Activated naive CD4-positive, alpha-beta T cell treated with anti-CD3 and anti-CD28 coated beads, Interleukin-2, amount 50 U/mL, for 72 hours (primary cell): ENCODE data around the gene SYCE3. TPM values are rescaled to one million over a fixed set of nuclear protein-coding genes. Genes with fewer than 3 reads are reported as not detected.
"Not testable (repeated sequence)": the region's sequence is repeated elsewhere in the genome, so short reads cannot be mapped to it uniquely, and the experiment has no call there.

Experiments used
- ATAC-seq, 2 donors: fragments of 150-1000 bp; cut with Tn5 transposase; 2 replicates each; pipeline ENCODE4 v1.10.0; 2021; ENCODE audit warnings: mild to moderate bottlenecking in 2 of 2, moderate library complexity in 2 of 2
- DNase-seq, 2 donors: peaks; one replicate each; pipeline ENCODE4 v3.0.0; 2021 to 2022; ENCODE audit warnings: low spot score in 2 of 2
- H3K27ac Mint-ChIP-seq, 2 donors: one replicate each; pipeline ENCODE4 v1.8.0; 2022; ENCODE audit warnings: mild to moderate bottlenecking in 2 of 2, mixed read lengths in 2 of 2
- H3K36me3 Mint-ChIP-seq, 2 donors: one replicate each; pipeline ENCODE4 v1.8.0; 2022; ENCODE audit warnings: mixed read lengths in 2 of 2
- H3K9me3 Mint-ChIP-seq, 2 donors: one replicate each; pipeline ENCODE4 v1.8.0; 2022; ENCODE audit warnings: mixed read lengths in 2 of 2
- total RNA-seq, 2 donors: library from RNA; stranded (reverse); gene quantifications; one replicate each; pipeline ENCODE4 v1.2.3, GENCODE V29; 2022

The SYCE3 gene
- total RNA-seq, 2 donors from 2014 or later: 0.80 to 3.9 TPM

DNA sequence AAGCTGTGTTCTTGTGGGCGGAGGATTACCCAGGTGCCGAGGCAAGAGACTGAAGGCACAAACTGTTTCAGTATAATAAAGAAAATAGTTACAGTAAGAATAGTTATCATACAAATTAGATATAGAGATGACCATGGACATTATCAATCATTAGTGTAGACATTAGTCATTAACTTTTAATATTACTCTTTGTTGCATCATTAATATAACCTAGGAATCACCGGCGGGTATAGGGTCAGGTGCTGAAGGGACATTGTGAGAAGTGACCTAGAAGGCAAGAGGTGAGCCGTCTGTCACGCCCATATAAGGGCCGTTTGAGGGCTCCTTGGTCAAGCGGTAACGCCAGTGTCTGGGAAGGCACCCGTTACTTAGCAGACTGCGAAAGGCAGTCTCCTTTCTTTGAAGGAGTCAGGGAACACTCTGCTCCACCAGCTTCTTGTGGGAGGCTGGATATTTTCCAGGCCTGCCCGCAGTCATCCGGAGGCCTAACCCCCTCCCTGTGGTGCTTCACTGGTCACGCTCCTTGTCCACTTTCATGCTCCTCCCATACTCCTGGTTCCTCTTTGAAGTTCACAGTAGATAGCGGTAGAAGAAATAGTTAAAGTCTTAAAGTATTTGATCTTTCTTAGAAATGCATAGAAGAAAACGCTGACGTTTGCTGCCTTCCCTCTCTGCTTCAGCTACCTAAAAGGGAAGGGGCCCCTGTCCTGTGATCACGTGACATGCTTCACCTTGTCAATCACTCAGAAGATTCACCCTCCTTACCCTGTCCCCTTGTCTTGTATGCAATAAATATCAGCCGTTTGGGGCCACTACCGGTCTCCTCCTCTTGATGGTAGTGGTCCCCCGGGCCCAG is 28.6 kb downstream of the SYCE3 start:
- peak overlapping the region; percentile 89 to 99 for H3K27ac Mint-ChIP-seq
- peaks cover 9 to 20% of the 10 kb centered on the region in 2 donors for H3K36me3 Mint-ChIP-seq
- not testable (repeated sequence) for H3K9me3 Mint-ChIP-seq, ATAC-seq, DNase-seq

DNA sequence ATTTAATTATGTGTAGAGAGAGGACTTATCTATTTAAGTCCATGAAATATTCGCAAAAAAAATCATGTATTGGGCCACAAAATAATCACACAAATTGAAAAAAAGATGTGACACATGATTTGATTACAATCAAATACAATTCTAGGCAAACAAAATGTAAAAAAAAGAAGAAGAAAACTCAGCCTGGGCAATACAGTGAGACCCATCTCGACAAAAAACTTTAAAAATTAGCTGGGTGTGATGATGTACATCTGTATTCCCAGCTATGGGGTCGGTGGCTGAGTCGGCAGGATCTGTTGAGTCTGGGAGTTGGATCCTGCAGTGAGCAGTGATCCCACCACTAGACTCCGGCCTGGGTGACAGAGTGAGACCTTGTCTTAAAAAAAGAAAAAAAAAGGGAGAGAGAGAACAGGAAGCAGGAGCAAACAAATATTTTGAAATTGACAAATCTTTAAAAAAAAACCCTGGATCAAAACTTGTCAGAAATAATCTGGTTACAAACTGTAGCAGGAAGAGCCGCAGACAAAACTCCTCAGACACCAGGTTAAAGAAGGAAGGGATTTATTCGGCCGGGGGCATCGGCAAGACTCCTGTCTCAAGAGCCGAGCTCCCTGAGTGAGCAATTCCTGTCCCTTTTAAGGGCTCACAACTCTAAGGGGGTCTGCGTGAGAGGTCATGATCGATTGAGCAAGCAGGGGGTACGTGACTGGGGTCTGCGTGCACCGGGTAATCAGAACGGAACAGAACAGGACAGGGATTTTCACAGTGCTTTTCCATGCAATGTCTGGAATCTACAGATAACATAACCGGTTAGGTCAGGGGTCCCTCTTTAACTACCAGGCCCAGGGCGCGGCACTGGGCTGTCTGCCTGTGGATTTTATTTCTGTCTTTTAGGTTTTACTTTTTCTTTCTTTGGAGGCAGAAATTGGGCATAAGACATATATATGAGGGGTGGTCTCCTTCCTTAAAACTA is 29.6 kb downstream of the SYCE3 start:
- peak overlapping the region; percentile 94 to 99 for H3K27ac Mint-ChIP-seq
- peaks cover 9 to 22% of the 10 kb centered on the region in 2 donors for H3K36me3 Mint-ChIP-seq
- ATAC-seq: no peak
- no peaks in the 10 kb centered on the region for H3K9me3 Mint-ChIP-seq
- DNase-seq: no peak

DNA sequence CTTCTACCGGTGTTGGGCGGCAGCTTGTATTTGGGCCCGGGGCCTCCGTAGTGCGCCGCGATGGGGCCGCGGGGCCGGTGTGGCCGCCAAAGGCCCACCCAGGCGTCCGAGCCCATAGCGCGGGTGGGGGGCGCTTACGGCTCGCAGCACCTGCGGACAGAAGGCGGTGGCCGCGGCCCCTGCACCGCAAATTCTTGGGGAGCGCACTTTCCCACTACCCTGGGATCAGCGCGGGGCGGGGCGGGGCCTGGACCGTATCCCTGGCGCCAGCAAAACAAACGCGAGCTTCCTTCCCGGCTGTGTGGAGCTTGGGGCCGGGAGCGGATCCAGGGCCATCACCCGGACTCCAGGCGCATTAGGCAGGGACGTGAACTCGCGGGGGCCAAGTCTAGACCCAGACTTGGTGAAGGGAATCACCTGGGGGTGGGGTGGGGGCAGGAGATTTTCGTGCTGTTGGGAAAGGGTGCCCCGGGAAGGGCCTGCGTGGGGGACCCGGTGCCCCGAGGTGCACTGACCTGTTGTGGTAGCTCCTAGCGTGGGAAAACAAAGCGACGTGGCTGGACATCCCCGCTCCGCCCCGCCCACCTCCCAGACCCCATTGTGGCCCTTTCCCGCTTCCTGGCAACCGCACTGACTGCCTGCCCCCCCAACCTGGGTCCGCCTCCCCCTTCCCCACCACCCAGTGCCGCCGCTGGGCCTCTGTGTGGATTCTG is 30.6 kb downstream of the SYCE3 start:
- Mint-ChIP-seq H3K27ac (peak overlapping the region; percentile 94 to 99), H3K9me3 (no peaks in the 10 kb centered on the region), H3K36me3 (peaks cover 9 to 29% of the 10 kb centered on the region in 2 donors)
- DNase-seq: no peak
- peak in 1 of 2 donors; percentile 5 for ATAC-seq

DNA sequence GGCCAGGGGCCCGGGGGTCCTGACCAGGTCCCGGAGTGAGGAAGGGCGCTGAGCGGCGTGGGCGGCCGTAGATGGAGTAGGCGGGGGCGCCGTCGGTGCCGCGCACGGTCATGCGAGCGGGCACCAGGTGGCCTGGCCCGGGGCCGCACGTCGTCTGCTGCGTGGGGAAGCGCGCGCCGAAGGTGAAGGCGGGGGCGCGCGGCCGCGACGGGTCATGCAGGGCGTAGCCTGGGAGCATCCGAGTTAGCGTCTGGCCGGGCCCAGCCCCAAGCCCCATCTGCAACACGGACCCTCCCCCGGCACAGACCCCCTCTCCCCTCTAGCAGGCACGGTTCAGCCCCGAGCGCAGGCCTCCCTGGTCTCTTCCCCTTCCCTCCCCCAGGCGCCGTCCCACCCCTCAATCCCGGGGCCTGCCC is 31.2 kb downstream of the SYCE3 start:
- Mint-ChIP-seq H3K27ac (peak overlapping the region; percentile 99), H3K9me3 (no peaks in the 10 kb centered on the region), H3K36me3 (peaks cover 9 to 34% of the 10 kb centered on the region in 2 donors)
- ATAC-seq (peak; percentile 55 to 63), DNase-seq (peak in 1 of 2 donors; percentile 79)

DNA sequence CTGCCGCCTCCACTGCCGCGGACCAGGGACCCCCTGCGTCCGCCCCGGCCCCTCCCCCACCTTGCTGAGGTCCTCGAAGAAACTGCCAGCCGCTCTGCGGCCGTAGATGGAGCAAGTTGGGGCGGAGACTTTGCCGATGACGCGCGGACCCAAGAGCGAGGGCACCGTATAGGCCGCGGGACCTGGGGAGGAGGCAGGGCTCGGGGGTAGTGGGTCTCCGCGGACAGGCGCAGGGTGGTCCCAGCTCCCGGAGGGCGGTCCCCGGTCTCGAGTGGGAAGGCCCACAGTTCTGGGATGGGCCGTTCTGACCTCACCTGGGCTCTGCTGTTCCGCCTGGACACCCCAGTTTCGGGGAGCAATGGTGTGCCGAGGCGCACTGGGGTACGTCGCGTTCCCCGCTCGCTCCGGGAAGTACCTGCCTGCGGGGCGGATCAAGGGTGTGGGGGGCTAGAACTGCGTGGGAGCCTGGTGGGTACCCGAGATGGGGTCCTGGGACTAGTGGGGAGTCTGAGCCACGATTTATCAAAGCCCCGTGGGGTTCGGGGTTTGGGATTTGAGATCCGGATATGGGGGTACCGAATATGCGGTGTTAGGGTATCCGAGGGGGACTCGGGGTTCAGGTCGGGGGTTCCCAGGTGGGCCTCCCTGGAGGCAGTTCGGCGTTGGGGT is 31.7 kb downstream of the SYCE3 start:
- no peaks in the 10 kb centered on the region for H3K9me3 Mint-ChIP-seq
- H3K27ac Mint-ChIP-seq: peak overlapping the region; percentile 99
- peak; percentile 48 to 50 for ATAC-seq
- DNase-seq: peak; percentile 81
- H3K36me3 Mint-ChIP-seq: peaks cover 9 to 34% of the 10 kb centered on the region in 2 donors

DNA sequence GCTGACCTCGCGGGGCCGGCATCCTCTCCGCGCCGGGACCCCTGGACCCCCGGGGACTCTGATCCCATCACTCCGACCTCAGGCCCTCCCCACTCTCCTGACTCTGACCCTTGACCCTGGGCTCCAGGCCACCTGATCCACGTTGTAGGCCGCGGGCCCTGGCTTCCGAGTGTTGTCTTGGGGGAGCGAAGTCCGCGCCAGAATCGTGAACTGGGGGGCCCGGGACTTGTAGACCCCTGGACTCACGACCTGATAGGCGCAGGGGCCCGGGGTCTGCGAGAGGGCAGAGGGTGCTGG is 32.2 kb downstream of the SYCE3 start:
- Mint-ChIP-seq H3K36me3 (peaks cover 9 to 34% of the 10 kb centered on the region in 2 donors), H3K27ac (peak overlapping the region; percentile 97 to 99), H3K9me3 (no peaks in the 10 kb centered on the region)
- ATAC-seq: peak in 1 of 2 donors; percentile 2
- no peak for DNase-seq

DNA sequence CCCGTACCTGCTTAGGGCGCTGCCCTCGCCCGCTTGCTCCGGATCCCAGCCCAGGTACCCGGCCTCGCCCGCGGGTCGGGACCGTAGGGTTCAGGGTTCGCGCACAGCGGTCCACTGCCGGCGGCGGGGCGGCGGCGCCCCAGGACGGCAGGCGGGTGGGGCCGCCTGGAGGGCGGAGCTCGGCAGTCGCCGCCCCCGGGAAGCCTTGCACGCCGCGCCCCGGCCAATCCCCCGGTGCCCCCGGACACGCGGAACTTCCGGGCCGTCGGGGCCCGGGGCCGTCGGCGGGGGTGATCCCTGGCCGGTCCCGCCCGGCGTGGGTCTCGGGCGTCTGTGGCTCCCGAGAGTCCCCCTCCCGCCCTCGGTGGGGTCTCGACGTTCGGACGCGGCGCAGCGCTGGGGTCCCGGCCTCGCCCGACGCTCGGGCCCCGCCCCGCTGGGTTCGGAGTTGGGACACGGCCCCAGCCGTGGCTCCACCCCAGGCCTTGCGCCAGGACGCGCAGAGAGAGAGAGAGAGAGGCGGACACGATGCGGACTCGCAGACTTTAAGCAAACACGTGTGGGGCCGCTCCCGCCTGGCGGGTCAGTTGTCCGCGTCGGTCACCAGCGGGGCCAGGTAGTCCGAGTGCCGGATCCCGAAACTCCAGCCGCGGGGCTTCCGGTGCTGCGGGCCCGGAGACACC is 32.7 kb downstream of the SYCE3 start, which contains the start of gene TYMP:
Gene TYMP, minus strand, starts transcription at position 116 of the 683 bp plus-strand sequence. CDS start 303 bp downstream, outside the sequence.
- Mint-ChIP-seq H3K36me3 (peaks cover 9 to 34% of the 10 kb centered on the region in 2 donors), H3K27ac (peak within 1 kb of the TSS; percentile 99), H3K9me3 (no peaks in the 10 kb centered on the region)
- DNase-seq: peak; percentile 79 to 84
- ATAC-seq: peak; percentile 19 to 34

DNA sequence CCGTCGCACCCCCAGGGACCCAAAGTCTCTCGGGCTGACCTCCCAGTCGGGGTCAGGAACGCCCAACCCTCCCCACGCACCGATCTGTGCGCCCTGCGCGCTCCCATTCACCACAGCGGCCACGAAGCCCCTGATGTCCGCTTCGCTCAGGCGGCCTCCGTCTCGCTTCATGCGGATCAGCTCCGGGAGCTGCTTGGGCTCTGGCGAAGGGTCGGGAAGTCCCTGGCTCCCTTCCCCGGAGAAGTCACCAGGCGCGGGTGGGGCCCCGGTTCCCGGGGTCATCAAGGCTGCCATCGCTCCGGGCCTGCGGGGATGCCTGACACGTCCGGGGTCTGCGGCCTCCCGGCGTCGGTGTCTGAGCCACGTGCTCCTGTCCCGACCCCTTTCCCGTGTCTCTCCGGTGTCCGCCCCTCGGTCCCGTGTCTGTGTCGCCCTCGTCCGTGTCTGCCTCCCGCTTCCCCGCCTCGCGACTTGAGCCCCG is 33.3 kb downstream of the SYCE3 start:
- H3K27ac Mint-ChIP-seq: no peak overlapping the region
- peak in 1 of 2 donors; percentile 71 for DNase-seq
- no peak for ATAC-seq

DNA sequence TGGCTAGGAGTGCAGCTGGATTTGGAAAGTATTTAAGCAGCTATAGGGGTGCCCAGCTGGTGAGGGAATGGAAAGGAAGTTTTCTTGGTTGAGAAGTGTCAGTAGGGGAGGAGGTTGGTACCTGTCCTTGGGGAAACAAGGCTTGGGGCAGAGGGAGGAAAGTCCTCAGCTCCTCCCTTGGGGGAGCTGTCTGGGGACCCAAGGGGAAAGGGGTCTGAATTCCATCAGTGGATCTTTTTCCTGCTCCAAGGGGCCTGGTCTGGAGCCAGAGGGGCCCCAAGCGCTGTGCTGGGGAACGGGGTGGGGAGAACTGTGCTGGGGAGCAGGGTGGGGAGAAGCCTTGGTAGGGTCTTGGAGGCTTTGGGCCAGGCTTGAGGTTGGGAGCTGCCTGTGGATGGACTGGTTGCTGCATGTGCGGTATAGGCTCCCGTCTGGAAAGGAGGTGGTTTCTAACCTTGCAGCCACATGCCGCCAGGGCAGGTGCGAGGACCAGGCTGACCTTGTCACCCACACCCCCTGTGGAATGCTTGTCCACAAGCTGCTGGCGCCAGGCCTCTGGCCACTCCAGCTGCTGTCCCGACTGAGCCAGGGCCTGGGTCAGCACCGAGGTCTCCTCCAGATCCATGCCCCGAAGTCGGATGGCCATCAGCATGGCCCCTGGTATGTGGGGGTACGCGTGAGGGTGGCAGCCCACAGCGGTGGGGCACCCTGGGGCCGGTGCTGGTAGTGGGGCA is 33.9 kb downstream of the SYCE3 start:
- DNase-seq (no peak), ATAC-seq (no peak)
- Mint-ChIP-seq H3K9me3 (no peaks in the 10 kb centered on the region), H3K36me3 (peaks cover 15 to 42% of the 10 kb centered on the region in 2 donors), H3K27ac (peak overlapping the region; percentile 57 to 72)

More for the DNA sequence above, 33.3 kb downstream of the SYCE3 start:
- H3K9me3 Mint-ChIP-seq: no peaks in the 10 kb centered on the region
- H3K36me3 Mint-ChIP-seq: peaks cover 13 to 40% of the 10 kb centered on the region in 2 donors

DNA sequence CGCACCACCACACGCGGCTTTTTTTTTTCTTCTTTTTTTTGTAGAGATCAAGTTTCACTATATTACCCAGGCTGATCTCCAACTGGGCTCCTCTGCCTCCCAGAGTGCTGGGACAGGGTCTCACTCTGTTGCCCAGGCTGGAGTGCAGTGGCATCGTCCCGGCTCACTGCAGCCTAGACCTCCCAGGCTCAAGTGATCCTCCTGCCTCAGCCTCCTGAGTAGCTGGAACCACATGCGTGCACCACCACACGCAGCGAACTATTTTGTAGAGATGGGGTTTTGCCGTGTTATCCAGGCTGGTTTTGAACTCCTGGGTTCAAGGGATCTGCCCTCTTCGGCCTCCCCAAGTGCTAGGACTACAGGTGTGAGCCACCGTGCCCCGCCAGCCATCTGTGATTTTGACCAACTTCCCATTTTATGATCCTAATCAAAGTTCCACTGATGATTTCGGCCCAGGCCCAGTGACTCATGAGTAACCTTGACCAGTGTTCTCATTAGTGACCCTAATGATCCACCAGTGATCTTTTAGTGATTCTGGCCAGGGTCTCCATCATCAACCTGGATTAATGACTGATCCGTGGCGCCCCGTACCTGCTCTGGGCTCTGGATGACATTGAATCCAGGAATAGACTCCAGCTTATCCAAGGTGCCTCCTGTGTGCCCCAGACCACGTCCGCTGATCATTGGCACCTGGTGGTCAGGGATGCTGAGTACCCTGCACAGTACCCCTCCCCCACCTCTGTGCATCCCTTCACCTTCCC is 34.6 kb downstream of the SYCE3 start:
- no peak for DNase-seq
- H3K27ac Mint-ChIP-seq: peak overlapping the region; percentile 78 to 81
- peaks cover 12 to 38% of the 10 kb centered on the region in 2 donors for H3K36me3 Mint-ChIP-seq
- no peaks in the 10 kb centered on the region for H3K9me3 Mint-ChIP-seq
- no peak for ATAC-seq

DNA sequence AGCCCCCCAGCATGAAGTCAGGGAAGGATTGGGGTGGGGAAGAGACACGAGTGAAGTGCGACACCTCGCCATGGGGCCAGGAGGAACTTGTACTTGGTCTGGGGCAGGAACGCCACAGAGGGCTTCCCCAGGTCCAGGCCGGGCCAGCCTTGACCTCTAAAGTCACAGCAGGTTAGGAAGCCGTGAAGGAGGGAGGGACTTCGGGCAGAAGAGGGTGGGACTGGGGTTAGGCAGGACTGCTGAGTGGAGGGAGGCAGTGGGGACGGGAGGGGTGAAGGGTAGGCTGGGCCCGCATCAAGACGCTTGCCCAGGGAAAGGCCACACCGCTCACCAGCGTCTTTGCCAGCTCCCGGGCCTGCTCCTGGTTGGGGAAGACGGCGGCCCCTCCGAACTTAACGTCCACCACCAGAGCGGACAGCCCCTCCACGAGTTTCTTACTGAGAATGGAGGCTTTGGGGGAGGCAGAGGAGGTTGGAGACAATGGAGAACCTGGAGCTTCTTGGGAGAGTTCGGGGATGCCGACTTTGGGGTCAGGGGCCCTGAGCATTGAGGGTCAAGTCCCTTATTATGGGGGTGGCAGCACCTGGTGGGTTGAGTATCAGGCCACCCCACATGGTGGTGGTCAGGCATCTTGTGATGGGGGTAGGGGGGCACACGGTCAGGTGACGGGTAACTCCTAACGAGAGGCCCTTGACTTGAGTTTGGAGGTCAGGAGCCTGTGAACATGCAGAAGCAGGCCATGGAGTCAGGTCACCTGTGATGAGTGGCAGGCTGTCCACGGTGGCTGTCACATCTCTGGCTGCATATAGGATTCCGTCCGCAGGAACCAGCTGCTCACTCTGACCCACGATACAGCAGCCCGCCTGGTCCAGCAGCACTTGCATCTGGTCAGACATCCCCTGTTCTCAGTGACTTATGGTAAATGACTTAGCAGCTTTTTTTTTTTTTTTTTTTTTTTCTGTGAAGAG is 35.6 kb downstream of the SYCE3 start:
- Mint-ChIP-seq H3K27ac (peak overlapping the region; percentile 78 to 87), H3K9me3 (no peaks in the 10 kb centered on the region), H3K36me3 (peaks cover 12 to 31% of the 10 kb centered on the region in 2 donors)
- peak; percentile 4 to 16 for ATAC-seq
- DNase-seq: peak in 1 of 2 donors; percentile 59

DNA sequence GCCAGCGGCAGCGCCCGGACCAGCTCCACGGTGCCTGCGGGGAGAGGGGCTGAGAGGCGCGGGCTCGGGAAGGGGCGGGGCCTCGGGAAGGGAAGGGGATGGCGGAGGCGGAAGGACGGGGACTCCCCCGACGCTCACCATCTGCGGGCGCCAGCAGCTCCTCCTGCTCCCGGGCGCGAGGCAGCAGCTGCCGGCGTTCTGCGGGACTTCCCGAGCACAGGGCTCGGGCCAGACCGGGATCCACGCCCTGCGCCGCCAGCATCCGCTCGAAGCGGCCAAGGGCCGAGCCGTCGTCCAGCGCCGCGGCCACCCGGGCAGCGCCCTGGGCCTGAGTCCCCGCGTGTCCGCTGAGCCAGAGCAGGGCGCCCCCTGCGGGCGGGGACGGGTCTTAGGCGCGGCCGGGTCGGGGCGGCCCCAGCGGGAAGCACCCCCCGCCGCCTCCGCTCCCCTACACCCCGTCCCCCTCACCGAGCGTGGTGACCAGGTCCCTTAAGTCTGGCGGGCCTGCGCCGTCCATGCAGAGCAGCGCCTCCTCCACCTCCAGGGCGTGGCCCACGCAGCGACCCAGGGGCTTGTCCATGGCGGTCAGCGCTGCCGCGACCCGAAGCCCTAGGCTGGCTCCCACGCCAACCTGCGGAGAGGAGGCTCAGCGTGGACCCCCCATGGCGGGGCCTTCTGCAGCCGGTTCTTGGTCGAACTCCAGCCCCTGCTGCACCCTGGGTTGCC is 36.4 kb downstream of the SYCE3 start:
- Mint-ChIP-seq H3K27ac (peak overlapping the region in 1 of 2 donors; percentile 78), H3K36me3 (peaks cover 11 to 31% of the 10 kb centered on the region in 2 donors), H3K9me3 (no peaks in the 10 kb centered on the region)
- DNase-seq (peak; percentile 87 to 92), ATAC-seq (peak; percentile 54 to 65)

DNA sequence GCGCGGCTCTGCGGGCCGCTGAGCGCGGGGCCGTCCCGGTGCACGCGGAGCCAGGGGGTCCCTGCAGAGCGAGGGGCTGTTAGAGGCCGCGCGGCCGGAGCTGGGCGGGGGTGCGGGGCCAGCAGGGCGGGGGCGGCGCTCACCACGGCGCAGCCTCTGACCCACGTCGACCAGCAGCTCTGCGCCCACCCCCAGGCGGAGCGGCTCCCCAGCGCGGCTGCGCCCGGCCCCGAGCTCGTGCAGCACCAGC is 36.9 kb downstream of the SYCE3 start:
- peak overlapping the region; percentile 86 to 92 for H3K27ac Mint-ChIP-seq
- H3K9me3 Mint-ChIP-seq: no peaks in the 10 kb centered on the region
- peaks cover 7 to 31% of the 10 kb centered on the region in 2 donors for H3K36me3 Mint-ChIP-seq
- DNase-seq: no peak
- ATAC-seq: no peak
